HEK293T (cell line): Measurements from ENCODE around the gene HSPB9.

Experiments
- CTCF ChIA-PET: fragments of 350-600 bp; formaldehyde crosslinking; extraction: SDS; loops from one replicate; lab custom pipeline; 2021; ENCODE audit warnings: antibody characterized with exemption, inconsistent platforms; lab: Yijun Ruan, JAX
- POLR2A ChIA-PET: fragments of 350-600 bp; formaldehyde crosslinking; extraction: SDS; loops from one replicate; lab custom pipeline; 2020; ENCODE audit warnings: antibody characterized with exemption, inconsistent platforms; lab: Yijun Ruan, JAX
- DNase-seq: peaks from one replicate; pipeline ENCODE4 v3.0.0; 2012; ENCODE audit warnings: mixed read lengths; ENCODE audit errors: extremely low spot score
- ARNT ChIP-seq: fragments of 450-650 bp; IDR thresholded peaks from 2 replicates; pipeline ENCODE4 v1.6.1; 2017; ENCODE audit warnings: mild to moderate bottlenecking
- BHLHE40 ChIP-seq: fragments of 450-650 bp; IDR thresholded peaks from 2 replicates; pipeline ENCODE4 v1.6.1; 2016; ENCODE audit warnings: mild to moderate bottlenecking, moderate library complexity, borderline replicate concordance
- CTBP1 ChIP-seq: fragments of 450-650 bp; IDR thresholded peaks from 2 replicates; pipeline ENCODE4 v1.6.1; 2016; ENCODE audit warnings: borderline replicate concordance
- ELF4 ChIP-seq: fragments of 450-650 bp; IDR thresholded peaks from 2 replicates; pipeline ENCODE4 v1.6.1; 2017; ENCODE audit warnings: antibody characterized with exemption
- FOXA1 ChIP-seq: fragments of 450-650 bp; IDR thresholded peaks from 2 replicates; pipeline ENCODE4 v1.6.1; 2016; ENCODE audit warnings: mild to moderate bottlenecking
- FOXK2 ChIP-seq: fragments of 450-650 bp; IDR thresholded peaks from 2 replicates; pipeline ENCODE4 v1.6.1; 2016; ENCODE audit warnings: mild to moderate bottlenecking
- FOXM1 ChIP-seq: fragments of 450-650 bp; IDR thresholded peaks from 2 replicates; pipeline ENCODE4 v1.6.1; 2017; ENCODE audit warnings: mild to moderate bottlenecking, borderline replicate concordance
- HDGF ChIP-seq: fragments of 450-650 bp; IDR thresholded peaks from 2 replicates; pipeline ENCODE4 v1.6.1; 2017; ENCODE audit warnings: antibody characterized with exemption, borderline replicate concordance
- L3MBTL2 ChIP-seq: fragments of 450-650 bp; conservative IDR thresholded peaks from 2 replicates; pipeline ENCODE4 v1.6.1; 2016; ENCODE audit warnings: mild to moderate bottlenecking
- LEF1 ChIP-seq: fragments of 450-650 bp; IDR thresholded peaks from 2 replicates; pipeline ENCODE4 v1.6.1; 2017; ENCODE audit warnings: mild to moderate bottlenecking, borderline replicate concordance
- NFRKB ChIP-seq: fragments of 450-650 bp; IDR thresholded peaks from 2 replicates; pipeline ENCODE4 v1.6.1; 2016; ENCODE audit warnings: mild to moderate bottlenecking, moderate library complexity
- PKNOX1 ChIP-seq: fragments of 450-650 bp; IDR thresholded peaks from 2 replicates; pipeline ENCODE4 v1.6.1; 2016
- SP1 ChIP-seq: fragments of 450-650 bp; IDR thresholded peaks from 2 replicates; pipeline ENCODE4 v1.6.1; 2017
- SUZ12 ChIP-seq: fragments of 450-650 bp; IDR thresholded peaks from 2 replicates; pipeline ENCODE4 v1.6.1; 2016; ENCODE audit warnings: mild to moderate bottlenecking
- TARDBP ChIP-seq: fragments of 450-650 bp; IDR thresholded peaks from 2 replicates; pipeline ENCODE4 v1.6.1; 2016
- ZNF384 ChIP-seq: fragments of 450-650 bp; IDR thresholded peaks from 2 replicates; pipeline ENCODE4 v1.6.1; 2016

HSPB9 gene

GRCh38 chr17:42101513-42102292, 20.9 kb upstream of the HSPB9 start:
- CTCF ChIA-PET = interaction anchor here (0.6 to 1.4 kb wide), 17 partner anchors 10 to 139 kb away, joined by 3 to 8 read pairs (median 5); partner anchors contain the start of gene NKIRAS2
- TF ChIP-seq SUZ12 (no peak), NFRKB (no peak), BHLHE40 (no peak), HDGF (no peak), CTBP1 (no peak), TARDBP (no peak), L3MBTL2 (no peak)
- DNase-seq = peak; percentile 87
- POLR2A ChIA-PET = interaction anchor here (0.6 to 1.8 kb wide), 10 partner anchors 11 to 181 kb away, joined by 3 to 10 read pairs (median 4); partner anchors contain the start of genes CNP, DHX58, DNAJC7 and NKIRAS2

- TF ChIP-seq NFRKB (no peak), PKNOX1 (no peak), ZNF384 (no peak), HDGF (no peak), FOXM1 (no peak), FOXA1 (no peak), FOXK2 (no peak), SUZ12 (no peak), LEF1 (no peak), ELF4 (no peak), TARDBP (no peak), CTBP1 (no peak), L3MBTL2 (no peak), ARNT (no peak), SP1 (no peak), BHLHE40 (no peak)
- POLR2A ChIA-PET = interaction anchor here (0.8 to 2.2 kb wide), 3 partner anchors 17 to 137 kb away, joined by 3 to 10 read pairs (median 3); partner anchors contain the start of genes CNP and NKIRAS2
- DNase-seq = no peak
- CTCF ChIA-PET = interaction anchor here (0.6 to 1.8 kb wide), 4 partner anchors 8 to 137 kb away, joined by 3 to 6 read pairs (median 4); partner anchors contain the start of genes CNP and NKIRAS2
Observed at GRCh38 chr17:42103221-42103954, 19.2 kb upstream of the HSPB9 start.

GRCh38 chr17:42104264-42104663, 18.3 kb upstream of the HSPB9 start:
- CTCF ChIA-PET = interaction anchor here (0.9 to 1.8 kb wide), 3 partner anchors 7 to 84 kb away, joined by 3 to 6 read pairs (median 3); partner anchors contain the start of gene NKIRAS2
- TF ChIP-seq HDGF (no peak), FOXM1 (no peak), CTBP1 (no peak), ZNF384 (no peak), SUZ12 (no peak), ELF4 (no peak), ARNT (no peak), LEF1 (no peak), BHLHE40 (no peak), SP1 (no peak), FOXA1 (no peak), TARDBP (no peak)
- no peak for DNase-seq
- POLR2A ChIA-PET = interaction anchor here (0.6 to 2.2 kb wide), 3 partner anchors 16 to 138 kb away, joined by 3 to 10 read pairs (median 3); partner anchors contain the start of gene CNP

- DNase-seq = no peak
- TF ChIP-seq BHLHE40 = no peak
- TF ChIP-seq SP1 = no peak
- TF ChIP-seq SUZ12 = no peak
- TF ChIP-seq LEF1 = no peak
- no peak for TF ChIP-seq HDGF
- no peak for TF ChIP-seq PKNOX1
- TF ChIP-seq FOXA1 = no peak
- TF ChIP-seq FOXK2 = no peak
- TF ChIP-seq ELF4 = no peak
- no peak for TF ChIP-seq ARNT
- TF ChIP-seq TARDBP = no peak
- no peak for TF ChIP-seq FOXM1
- TF ChIP-seq L3MBTL2 = no peak
- no peak for TF ChIP-seq ZNF384
- TF ChIP-seq CTBP1 = no peak
- no peak for TF ChIP-seq NFRKB
- ChIA-PET POLR2A (interaction anchor here (1.3 to 3.4 kb wide), 3 partner anchors 14 to 140 kb away, joined by 3 to 16 read pairs (median 14); partner anchors contain the start of genes CNP and DNAJC7), CTCF (interaction anchor here (1.3 kb wide), 1 partner anchor 38 kb away, joined by 4 read pairs; no protein-coding TSS in a partner anchor)
Observed at GRCh38 chr17:42106009-42106408, 16.6 kb upstream of the HSPB9 start.

- POLR2A ChIA-PET = interaction anchor here (1.3 to 3.4 kb wide), 6 partner anchors 13 to 141 kb away, joined by 3 to 29 read pairs (median 13); partner anchors contain the start of genes CNP, DNAJC7, KAT2A and NKIRAS2
Observed at GRCh38 chr17:42107124-42107523, 15.5 kb upstream of the HSPB9 start.

More at GRCh38 chr17:42107124-42107523, 15.5 kb upstream of the HSPB9 start:
- no peak for DNase-seq
- TF ChIP-seq FOXA1 (no peak), SP1 (no peak), ZNF384 (no peak), FOXM1 (no peak), SUZ12 (no peak), FOXK2 (no peak), LEF1 (no peak), HDGF (no peak), BHLHE40 (no peak), TARDBP (no peak), PKNOX1 (no peak)
- CTCF ChIA-PET = interaction anchor here (0.6 to 1.3 kb wide), 4 partner anchors 9 to 70 kb away, joined by 3 to 4 read pairs (median 3); partner anchors contain the start of gene ZNF385C
